Parathyroid adenoma (tissue), 2 donors: ENCODE data around the gene NUP43.

ENCODE experiments used
- H2AFZ ChIP-seq: fragments of 300-600 bp; sonication (generic); one replicate; pipeline ENCODE4 v1.7.0; 2017; ENCODE audit warnings: antibody characterized with exemption, mild to moderate bottlenecking
- H3K27ac ChIP-seq: fragments of 300-600 bp; sonication (generic); one replicate; pipeline ENCODE4 v1.7.0; 2017
- H3K27me3 ChIP-seq: fragments of 300-600 bp; sonication (generic); one replicate; pipeline ENCODE4 v1.7.0; 2017; ENCODE audit warnings: low read length; ENCODE audit not compliant: control insufficient read depth, insufficient read depth
- H3K36me3 ChIP-seq: fragments of 300-600 bp; sonication (generic); one replicate; pipeline ENCODE4 v1.7.0; 2017; ENCODE audit warnings: low read length; ENCODE audit not compliant: control insufficient read depth, insufficient read depth
- H3K4me1 ChIP-seq: fragments of 300-600 bp; sonication (generic); one replicate; pipeline ENCODE4 v1.7.0; 2017; ENCODE audit warnings: control low read depth
- H3K4me2 ChIP-seq: fragments of 300-600 bp; sonication (generic); one replicate; pipeline ENCODE4 v1.7.0; 2017; ENCODE audit warnings: low read length
- H3K4me3 ChIP-seq: fragments of 300-600 bp; sonication (generic); one replicate; pipeline ENCODE4 v1.7.0; 2017; ENCODE audit warnings: low read depth, low read length
- H3K79me2 ChIP-seq: fragments of 300-600 bp; sonication (generic); one replicate; pipeline ENCODE4 v1.7.0; 2017; ENCODE audit warnings: control low read depth
- H3K9ac ChIP-seq: fragments of 300-600 bp; sonication (generic); one replicate; pipeline ENCODE4 v1.7.0; 2017; ENCODE audit warnings: mild to moderate bottlenecking
- H3K9me3 ChIP-seq: fragments of 300-600 bp; sonication (generic); one replicate; pipeline ENCODE4 v1.7.0; 2017; ENCODE audit warnings: low read length; ENCODE audit not compliant: control insufficient read depth
- CTCF ChIP-seq: fragments of 300-600 bp; sonication (generic); IDR thresholded peaks from one replicate; pipeline ENCODE4 v1.7.0; 2017; ENCODE audit warnings: antibody characterized with exemption, mild to moderate bottlenecking
- donor health status: primary hyperparathyroidism.

Gene NUP43, protein sequence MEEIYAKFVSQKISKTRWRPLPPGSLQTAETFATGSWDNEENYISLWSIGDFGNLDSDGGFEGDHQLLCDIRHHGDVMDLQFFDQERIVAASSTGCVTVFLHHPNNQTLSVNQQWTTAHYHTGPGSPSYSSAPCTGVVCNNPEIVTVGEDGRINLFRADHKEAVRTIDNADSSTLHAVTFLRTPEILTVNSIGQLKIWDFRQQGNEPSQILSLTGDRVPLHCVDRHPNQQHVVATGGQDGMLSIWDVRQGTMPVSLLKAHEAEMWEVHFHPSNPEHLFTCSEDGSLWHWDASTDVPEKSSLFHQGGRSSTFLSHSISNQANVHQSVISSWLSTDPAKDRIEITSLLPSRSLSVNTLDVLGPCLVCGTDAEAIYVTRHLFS

GRCh38 chr6:149746147-149746946 is at the start of gene NUP43:
Gene NUP43 (minus strand): TSS chr6:149746529. CDS start chr6:149746495, 34 bp downstream.
- Histone ChIP-seq H3K9ac (peak within 1 kb of the TSS; percentile 47), H3K9me3 (no peaks in the 10 kb centered on the region), H3K27ac (peak within 1 kb of the TSS; percentile 50), H3K79me2 (peaks cover 16% of the 10 kb centered on the region), H3K4me2 (peak within 1 kb of the TSS; percentile 98), H2AFZ (peak within 1 kb of the TSS; percentile 76), H3K36me3 (no peaks in the 10 kb centered on the region), H3K4me3 (peak within 1 kb of the TSS; percentile 95), H3K27me3 (no peaks in the 10 kb centered on the region), H3K4me1 (peaks cover 5% of the 10 kb centered on the region)
- TF ChIP-seq CTCF: peak; percentile 37

DNA sequence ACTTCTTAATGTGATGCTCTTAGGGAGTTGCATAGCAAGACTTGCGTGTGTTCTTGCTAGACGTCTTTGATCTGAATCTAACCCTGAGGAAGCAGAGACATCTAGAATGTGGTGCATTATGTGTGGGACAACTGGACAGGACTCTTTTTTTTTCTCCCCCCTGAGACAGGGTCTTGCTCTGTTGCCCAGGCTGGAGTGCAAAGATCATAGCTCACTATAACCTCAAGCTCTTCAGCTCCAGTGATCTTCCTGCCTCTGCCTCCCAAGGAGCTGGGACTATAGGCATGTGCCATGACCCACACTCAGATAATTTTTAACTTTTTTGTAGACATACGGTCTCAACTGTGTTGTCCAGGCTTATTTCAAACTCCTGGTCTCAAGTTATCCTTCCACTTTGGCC is 37.2 kb upstream of the NUP43 start:
- no peak overlapping the region for H3K9ac ChIP-seq
- no peak for TF ChIP-seq CTCF
- H3K36me3 ChIP-seq: no peaks in the 10 kb centered on the region
- no peaks in the 10 kb centered on the region for H3K9me3 ChIP-seq
- no peak overlapping the region for H2AFZ ChIP-seq
- no peaks in the 10 kb centered on the region for H3K79me2 ChIP-seq
- no peaks in the 10 kb centered on the region for H3K27me3 ChIP-seq
- H3K27ac ChIP-seq: no peak overlapping the region
- no peak overlapping the region for H3K4me3 ChIP-seq
- H3K4me2 ChIP-seq: no peak overlapping the region
- H3K4me1 ChIP-seq: no peaks in the 10 kb centered on the region

DNA sequence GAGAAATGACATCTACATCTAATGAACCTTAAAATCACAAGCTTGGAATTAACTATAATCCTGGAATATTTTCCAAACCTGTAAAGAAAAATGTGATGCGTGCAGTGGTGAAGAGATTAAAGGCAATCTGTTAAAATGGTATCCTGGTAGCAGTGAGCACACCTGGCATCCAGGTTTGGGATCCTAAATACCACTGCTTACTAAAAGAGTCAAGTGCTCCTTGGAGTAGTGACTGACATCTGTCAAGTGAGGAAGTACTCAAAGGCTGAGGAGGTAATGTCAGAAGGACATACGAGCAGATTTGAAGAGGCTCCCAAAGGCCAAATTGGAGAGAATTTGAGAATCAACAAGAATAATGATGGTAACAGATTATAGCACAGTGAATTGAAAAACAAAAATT is 36.0 kb upstream of the NUP43 start:
- no peak for TF ChIP-seq CTCF
- Histone ChIP-seq H2AFZ (no peak overlapping the region), H3K4me3 (no peak overlapping the region), H3K36me3 (no peaks in the 10 kb centered on the region), H3K79me2 (no peaks in the 10 kb centered on the region), H3K9me3 (no peaks in the 10 kb centered on the region), H3K9ac (no peak overlapping the region), H3K27ac (no peak overlapping the region), H3K4me1 (no peaks in the 10 kb centered on the region), H3K27me3 (no peaks in the 10 kb centered on the region), H3K4me2 (no peak overlapping the region)

- Histone ChIP-seq H3K4me2 (no peak overlapping the region), H3K27me3 (no peaks in the 10 kb centered on the region), H3K36me3 (no peaks in the 10 kb centered on the region), H2AFZ (no peak overlapping the region), H3K27ac (no peak overlapping the region), H3K9me3 (no peaks in the 10 kb centered on the region), H3K79me2 (no peaks in the 10 kb centered on the region), H3K4me3 (no peak overlapping the region), H3K9ac (no peak overlapping the region), H3K4me1 (no peaks in the 10 kb centered on the region)
- TF ChIP-seq CTCF: no peak
Measured at GRCh38 chr6:149781715-149782114, 35.4 kb upstream of the NUP43 start.
